Karpas-422 (cell line): Measurements from ENCODE around the gene TTC23. TPM values are rescaled to one million over a fixed set of nuclear protein-coding genes. Genes with fewer than 3 reads are reported as not detected.
A peak's percentile ranks its signal among the peaks of the same experiment; 100 is the strongest.

Experiments
- DNase-seq: peaks from one replicate; pipeline ENCODE4 v3.0.0-alpha.2; 2015
- H2AFZ ChIP-seq: fragments of 200-600 bp; sonication (generic); 2 replicates; pipeline ENCODE4 v1.6.1; 2014; ENCODE audit warnings: antibody characterized with exemption, low read length, mixed read lengths
- H3K27ac ChIP-seq: fragments of 200-600 bp; sonication (generic); 2 replicates; pipeline ENCODE4 v1.5.1; 2014; ENCODE audit warnings: mild to moderate bottlenecking, low read length, moderate library complexity
- H3K27me3 ChIP-seq: fragments of 200-600 bp; sonication (generic); 2 replicates; pipeline ENCODE4 v1.6.1; 2014; ENCODE audit warnings: low read length, mixed read lengths
- H3K36me3 ChIP-seq: fragments of 200-600 bp; sonication (generic); 2 replicates; pipeline ENCODE4 v1.6.1; 2014; ENCODE audit warnings: low read length, mixed read lengths; ENCODE audit not compliant: insufficient read depth
- H3K4me1 ChIP-seq: fragments of 200-600 bp; sonication (generic); 2 replicates; pipeline ENCODE4 v1.6.1; 2014; ENCODE audit warnings: mild to moderate bottlenecking, low read length, mixed read lengths
- H3K4me2 ChIP-seq: fragments of 200-600 bp; sonication (generic); 2 replicates; pipeline ENCODE4 v1.6.1; 2014; ENCODE audit warnings: low read length, low read depth, mild to moderate bottlenecking; ENCODE audit not compliant: poor library complexity, severe bottlenecking
- H3K4me3 ChIP-seq: fragments of 200-600 bp; sonication (generic); 2 replicates; pipeline ENCODE4 v1.5.1; 2014; ENCODE audit warnings: mild to moderate bottlenecking, antibody characterized with exemption, low read length, mixed read lengths
- H3K79me2 ChIP-seq: fragments of 200-600 bp; sonication (generic); 2 replicates; pipeline ENCODE4 v1.6.1; 2014; ENCODE audit warnings: mild to moderate bottlenecking, low read length, mixed read lengths
- H3K9ac ChIP-seq: fragments of 200-600 bp; sonication (generic); 2 replicates; pipeline ENCODE4 v1.6.0; 2014; ENCODE audit warnings: low read length
- H3K9me2 ChIP-seq: fragments of 200-600 bp; sonication (generic), shearing (Covaris generic); replicated peaks from 2 replicates; pipeline ENCODE4 v1.6.0; 2014; ENCODE audit warnings: mild to moderate bottlenecking, low read length, moderate library complexity; ENCODE audit not compliant: insufficient read depth
- H3K9me3 ChIP-seq: fragments of 300-700, 200-600 bp; sonication (generic); 2 replicates; pipeline ENCODE4 v1.6.1; 2014; ENCODE audit warnings: low read length, mixed read lengths
- H4K20me1 ChIP-seq: fragments of 200-600 bp; sonication (generic); 2 replicates; pipeline ENCODE4 v1.6.1; 2014; ENCODE audit warnings: mild to moderate bottlenecking, antibody characterized with exemption, low read length, low read depth; ENCODE audit not compliant: insufficient read depth
- total RNA-seq: library from RNA; depleted of rRNA; stranded (reverse); fragments of >200 nt; shearing (Covaris generic); gene quantifications from 2 replicates; pipeline ENCODE4 v1.2.3, GENCODE V29; 2014; ENCODE audit warnings: low replicate concordance

Gene TTC23
- total RNA-seq, 1 experiment from 2014 or later = 9.0 TPM

DNA sequence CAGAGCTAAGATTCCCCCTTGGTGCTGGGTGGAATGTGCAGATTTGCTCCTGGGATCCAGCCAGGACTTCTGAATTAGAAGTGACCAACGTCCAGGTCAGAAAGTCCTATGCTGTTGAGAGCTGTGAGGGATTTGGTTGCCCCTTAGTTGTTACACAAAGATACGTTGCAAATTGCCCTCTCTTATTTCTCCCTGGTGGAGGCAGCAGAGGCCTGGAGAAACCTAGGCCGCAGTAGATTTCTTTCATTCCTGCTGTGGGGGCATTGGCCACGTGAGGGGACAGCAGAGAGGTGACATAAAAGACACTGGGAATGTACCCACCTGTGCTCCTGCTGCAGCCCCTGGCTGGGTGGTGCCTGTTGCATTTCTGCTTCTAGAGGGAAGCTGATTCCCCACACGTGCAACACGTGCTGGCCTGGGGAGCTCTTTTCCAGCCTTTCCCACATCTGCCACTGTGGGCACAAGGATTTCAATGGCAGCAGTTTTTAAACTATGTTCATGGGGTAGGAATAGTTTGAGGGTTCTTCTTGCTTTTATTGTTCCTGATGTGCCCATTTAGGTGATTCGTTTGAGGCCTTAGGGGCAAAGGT is 78.8 kb downstream of the TTC23 start:
- no peaks in the 10 kb centered on the region for H3K9me2 ChIP-seq
- DNase-seq = no peak
- no peaks in the 10 kb centered on the region for H3K36me3 ChIP-seq
- peaks cover 15% of the 10 kb centered on the region for H3K4me1 ChIP-seq
- no peak overlapping the region for H2AFZ ChIP-seq
- H3K9me3 ChIP-seq = no peaks in the 10 kb centered on the region
- H4K20me1 ChIP-seq = no peaks in the 10 kb centered on the region
- no peak overlapping the region for H3K9ac ChIP-seq
- no peak overlapping the region for H3K27ac ChIP-seq
- no peaks in the 10 kb centered on the region for H3K27me3 ChIP-seq
- H3K4me3 ChIP-seq = no peak overlapping the region
- no peak overlapping the region for H3K4me2 ChIP-seq
- H3K79me2 ChIP-seq = no peaks in the 10 kb centered on the region

DNA sequence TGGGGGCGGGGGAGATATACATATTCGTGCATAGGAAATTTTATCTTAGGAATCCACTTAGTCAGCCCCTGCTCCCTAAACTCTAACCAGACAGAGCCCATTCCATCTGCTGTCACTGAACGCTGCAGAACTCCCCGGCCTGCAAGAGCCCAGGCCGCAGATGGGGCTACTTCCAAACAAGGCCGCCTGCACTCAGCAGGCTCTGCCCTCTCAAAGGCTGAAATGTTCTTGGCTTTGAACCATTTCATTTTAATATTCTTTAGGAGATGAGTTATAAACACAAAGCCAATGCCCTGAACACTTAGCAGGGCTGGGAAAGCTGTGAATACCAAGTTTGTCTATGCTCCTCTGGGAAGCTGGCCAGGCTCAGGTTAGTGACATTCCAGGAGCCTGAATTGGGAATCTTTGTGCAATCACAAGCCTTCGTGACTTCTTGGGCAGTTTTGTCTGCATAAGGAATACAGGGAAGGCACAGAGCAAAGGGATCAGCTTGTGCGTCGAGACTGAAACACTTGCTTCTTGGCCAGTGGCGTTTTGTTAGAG is 79.5 kb downstream of the TTC23 start:
- H3K36me3 ChIP-seq = no peaks in the 10 kb centered on the region
- H3K4me1 ChIP-seq = peaks cover 15% of the 10 kb centered on the region
- H2AFZ ChIP-seq = no peak overlapping the region
- H3K9ac ChIP-seq = no peak overlapping the region
- no peak overlapping the region for H3K4me2 ChIP-seq
- DNase-seq = no peak
- H3K27ac ChIP-seq = no peak overlapping the region
- no peaks in the 10 kb centered on the region for H4K20me1 ChIP-seq
- H3K9me2 ChIP-seq = no peaks in the 10 kb centered on the region
- no peaks in the 10 kb centered on the region for H3K27me3 ChIP-seq
- H3K79me2 ChIP-seq = no peaks in the 10 kb centered on the region
- H3K9me3 ChIP-seq = no peaks in the 10 kb centered on the region
- no peak overlapping the region for H3K4me3 ChIP-seq

DNA sequence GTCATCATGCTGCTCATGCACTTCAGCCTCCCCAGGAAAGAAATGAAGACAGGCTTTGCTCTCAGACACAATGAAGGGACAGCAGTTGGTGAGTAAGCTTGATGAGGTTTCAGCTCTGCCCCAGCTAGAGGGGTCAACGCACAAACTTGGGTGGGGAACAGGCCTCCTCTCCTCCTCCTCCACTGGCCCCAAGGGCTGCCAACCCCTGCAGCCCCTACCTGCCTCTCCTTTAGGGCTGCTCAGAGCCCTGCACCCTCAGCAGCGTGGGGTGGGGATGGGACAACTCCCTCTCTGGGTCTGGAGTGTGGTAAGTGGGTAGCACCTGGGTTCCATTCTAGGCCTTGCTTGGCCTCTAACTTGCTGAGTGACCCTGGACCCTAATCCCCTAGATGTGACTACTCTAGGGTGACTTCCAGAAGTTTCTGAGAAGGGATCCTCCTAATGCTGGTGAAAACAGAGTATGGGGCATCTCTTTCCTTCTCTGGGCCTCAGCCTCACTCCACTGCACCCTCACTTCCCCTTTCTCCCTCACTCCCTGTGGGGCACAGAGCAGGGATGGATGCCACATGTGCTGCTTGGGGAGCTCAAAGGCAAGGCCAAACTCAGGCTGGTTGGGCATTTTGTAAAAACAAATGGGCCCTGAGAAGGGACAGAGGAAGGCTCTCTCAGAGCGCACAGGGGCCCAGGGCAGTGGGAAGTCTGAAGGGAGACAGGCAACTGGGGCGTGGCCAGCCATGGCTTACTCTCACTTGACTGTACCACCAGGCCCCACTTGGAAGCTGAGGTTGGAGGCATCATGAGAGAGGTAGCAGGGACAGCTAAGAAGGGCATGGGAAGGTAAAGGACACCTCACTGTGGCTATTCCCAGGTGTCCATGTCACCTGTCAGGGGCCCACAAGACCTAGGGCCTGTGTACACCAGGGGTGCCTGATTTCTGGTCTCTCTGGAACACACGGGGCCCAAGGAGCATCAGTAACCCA is 80.5 kb downstream of the TTC23 start:
- peak; percentile 63 for DNase-seq
- peaks cover 15% of the 10 kb centered on the region for H3K4me1 ChIP-seq

DNA sequence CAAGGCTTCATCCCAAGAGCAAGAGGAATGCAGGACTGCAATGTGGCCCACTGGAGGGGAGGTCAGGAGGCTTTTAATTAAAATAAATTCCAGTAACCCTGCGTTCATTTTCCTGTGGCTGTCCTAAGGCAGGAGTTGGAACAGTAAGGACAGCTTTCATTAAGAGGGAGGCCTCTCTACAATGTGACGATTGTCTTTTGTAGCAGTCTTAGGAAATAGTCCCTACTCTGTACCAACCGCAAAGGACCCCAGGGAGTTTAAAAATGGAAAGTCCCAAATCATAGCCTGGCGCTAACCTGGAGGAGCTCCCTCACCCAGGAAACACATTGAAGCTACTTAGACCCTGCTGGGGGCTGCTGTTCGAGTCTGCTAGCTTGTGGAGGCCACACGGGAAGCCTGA is 81.7 kb downstream of the TTC23 start:
- no peaks in the 10 kb centered on the region for H3K36me3 ChIP-seq
- no peaks in the 10 kb centered on the region for H3K9me2 ChIP-seq
- peaks cover 15% of the 10 kb centered on the region for H3K4me1 ChIP-seq
- H3K27me3 ChIP-seq = no peaks in the 10 kb centered on the region
- no peaks in the 10 kb centered on the region for H3K9me3 ChIP-seq
- DNase-seq = no peak
- no peaks in the 10 kb centered on the region for H4K20me1 ChIP-seq
- H3K4me3 ChIP-seq = no peak overlapping the region
- no peak overlapping the region for H2AFZ ChIP-seq
- H3K4me2 ChIP-seq = no peak overlapping the region
- no peak overlapping the region for H3K27ac ChIP-seq
- H3K9ac ChIP-seq = no peak overlapping the region
- H3K79me2 ChIP-seq = no peaks in the 10 kb centered on the region

More for the DNA sequence above, 80.5 kb downstream of the TTC23 start:
- H3K79me2 ChIP-seq = no peaks in the 10 kb centered on the region
- no peaks in the 10 kb centered on the region for H3K9me3 ChIP-seq
- no peaks in the 10 kb centered on the region for H3K27me3 ChIP-seq
- no peaks in the 10 kb centered on the region for H3K36me3 ChIP-seq
- H3K4me3 ChIP-seq = no peak overlapping the region
- H4K20me1 ChIP-seq = no peaks in the 10 kb centered on the region
- no peaks in the 10 kb centered on the region for H3K9me2 ChIP-seq
- H3K9ac ChIP-seq = no peak overlapping the region
- H2AFZ ChIP-seq = peak overlapping the region; percentile 48; the same call in 1 of the 2 replicates
- H3K4me2 ChIP-seq = no peak overlapping the region
- no peak overlapping the region for H3K27ac ChIP-seq

DNA sequence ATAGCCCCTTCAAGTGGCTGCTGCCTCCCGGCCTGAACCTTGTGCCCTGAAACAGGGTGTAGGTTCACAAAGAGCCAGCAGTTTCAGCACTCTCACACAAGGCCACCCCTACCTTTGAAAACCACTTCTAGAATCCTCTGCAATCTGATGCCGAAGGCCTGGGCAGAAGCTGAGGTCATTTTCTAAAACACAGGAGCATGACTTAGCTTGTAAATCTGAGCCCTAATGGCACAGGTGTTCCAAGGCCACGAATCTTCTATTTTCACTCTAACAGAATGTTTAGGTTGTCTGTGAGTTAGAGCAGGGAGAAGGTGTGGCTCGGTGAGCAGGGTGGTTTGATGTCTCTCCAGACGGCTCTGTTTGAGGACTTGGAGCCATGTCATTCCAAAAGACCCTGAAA is 82.2 kb downstream of the TTC23 start:
- Histone ChIP-seq H3K4me2 (no peak overlapping the region), H3K27me3 (no peaks in the 10 kb centered on the region), H4K20me1 (no peaks in the 10 kb centered on the region), H3K9me2 (no peaks in the 10 kb centered on the region), H3K4me3 (no peak overlapping the region), H3K27ac (no peak overlapping the region), H2AFZ (no peak overlapping the region), H3K79me2 (no peaks in the 10 kb centered on the region), H3K4me1 (peaks cover 15% of the 10 kb centered on the region), H3K9ac (no peak overlapping the region), H3K9me3 (no peaks in the 10 kb centered on the region), H3K36me3 (no peaks in the 10 kb centered on the region)
- DNase-seq = no peak

DNA sequence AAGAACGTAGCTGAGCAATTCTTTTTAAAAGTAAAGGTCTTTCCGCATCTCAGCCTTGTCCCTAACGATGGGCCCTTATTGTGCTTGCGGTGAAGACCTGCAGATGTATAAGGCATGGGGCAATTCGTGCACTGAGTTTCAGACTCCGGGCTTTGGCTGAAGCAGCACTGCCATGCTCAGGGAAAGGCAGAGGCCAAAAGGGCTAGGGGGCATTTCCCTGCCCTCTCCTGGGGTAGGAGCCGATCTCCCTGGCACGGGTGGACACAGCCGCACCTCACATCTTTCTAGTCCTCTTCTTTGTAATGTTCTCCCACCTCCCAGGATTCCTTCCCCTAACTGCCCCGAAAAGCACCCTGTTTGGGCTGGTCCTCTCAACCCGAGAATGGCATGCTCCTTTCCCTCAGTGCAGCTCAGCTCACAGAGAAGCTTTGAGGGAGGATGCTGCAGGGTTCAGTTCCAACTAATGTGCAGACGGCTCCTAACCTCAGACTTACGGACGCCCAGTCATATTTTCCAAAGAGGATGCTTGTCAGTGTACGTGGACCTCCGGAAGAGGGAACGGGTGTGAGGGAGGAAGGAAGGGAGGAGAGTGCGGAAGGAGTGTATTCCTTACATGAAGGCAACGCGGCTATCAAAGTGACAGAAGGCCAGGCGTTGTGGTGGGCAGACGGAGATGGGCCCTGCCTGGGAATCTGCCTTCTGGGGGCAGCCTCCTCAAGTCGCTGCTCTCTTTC is 83.3 kb downstream of the TTC23 start:
- H3K4me3 ChIP-seq = no peak overlapping the region
- H3K9me3 ChIP-seq = no peaks in the 10 kb centered on the region
- no peak overlapping the region for H3K27ac ChIP-seq
- no peak overlapping the region for H3K9ac ChIP-seq
- no peaks in the 10 kb centered on the region for H3K9me2 ChIP-seq
- H2AFZ ChIP-seq = no peak overlapping the region
- no peak overlapping the region for H3K4me2 ChIP-seq
- DNase-seq = no peak
- no peaks in the 10 kb centered on the region for H3K27me3 ChIP-seq
- H3K79me2 ChIP-seq = no peaks in the 10 kb centered on the region
- H4K20me1 ChIP-seq = no peaks in the 10 kb centered on the region
- H3K4me1 ChIP-seq = peaks cover 15% of the 10 kb centered on the region
- H3K36me3 ChIP-seq = no peaks in the 10 kb centered on the region

DNA sequence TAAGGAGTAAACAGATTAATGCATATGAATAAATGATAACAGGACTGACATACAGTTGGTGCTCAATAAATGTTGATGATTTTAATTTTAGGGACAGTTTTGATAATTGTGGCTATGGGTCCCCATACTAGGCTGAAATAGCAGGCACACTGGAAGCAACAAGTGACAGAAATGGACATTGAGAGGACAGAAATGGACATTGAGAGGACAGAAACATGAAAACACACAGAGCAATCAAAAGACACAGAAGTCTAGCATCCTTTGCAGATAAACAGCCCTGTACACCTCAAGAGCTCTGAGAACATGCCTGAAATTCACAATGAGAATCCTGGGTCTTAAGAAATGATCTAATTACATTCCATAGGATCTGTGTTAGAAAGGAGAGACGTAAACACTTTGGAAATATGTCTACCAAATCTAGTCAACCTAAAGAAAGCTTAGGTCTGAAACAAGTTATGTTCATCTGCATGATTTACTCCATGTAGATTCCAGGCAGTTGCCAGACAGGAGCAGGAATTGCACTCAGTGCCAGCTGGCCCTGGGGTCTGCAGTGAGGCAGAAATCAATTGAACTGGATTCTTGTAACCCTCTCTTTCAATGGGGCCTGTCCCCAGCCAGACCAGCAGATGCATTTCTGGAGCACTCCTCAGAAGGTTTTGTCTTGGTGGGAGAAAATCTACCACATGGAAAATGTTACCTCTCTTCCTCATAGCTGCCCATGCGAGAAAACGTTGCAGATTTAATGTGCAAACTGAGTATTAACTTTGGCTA is 84.2 kb downstream of the TTC23 start:
- Histone ChIP-seq H3K4me3 (no peak overlapping the region), H3K9ac (no peak overlapping the region), H3K4me1 (peaks cover 15% of the 10 kb centered on the region), H3K4me2 (no peak overlapping the region), H2AFZ (no peak overlapping the region), H3K9me2 (no peaks in the 10 kb centered on the region), H3K36me3 (no peaks in the 10 kb centered on the region), H3K9me3 (no peaks in the 10 kb centered on the region), H3K27me3 (no peaks in the 10 kb centered on the region), H3K27ac (no peak overlapping the region), H3K79me2 (no peaks in the 10 kb centered on the region), H4K20me1 (no peaks in the 10 kb centered on the region)
- no peak for DNase-seq
